Mesenchymal stem cell (in vitro differentiated cells and primary cell): ENCODE measurements around the gene HMGN3.

ENCODE experiments used
- DNase-seq: peaks from one replicate; pipeline ENCODE4 v3.0.0-alpha.2; 2013
- H2AFZ ChIP-seq: one replicate; pipeline ENCODE4 v1.6.1; 2013; ENCODE audit warnings: low read depth, mild to moderate bottlenecking, control low read depth, inconsistent platforms, low read length, moderate library complexity
- H2AK5ac ChIP-seq: 2 replicates; pipeline ENCODE4 v1.6.1; 2013; ENCODE audit warnings: low read length, moderate library complexity, mild to moderate bottlenecking, inconsistent platforms; ENCODE audit not compliant: severe bottlenecking
- H2BK120ac ChIP-seq: one replicate; pipeline ENCODE4 v1.6.1; 2013; ENCODE audit warnings: low read depth, mild to moderate bottlenecking, inconsistent platforms, low read length, moderate library complexity
- H2BK12ac ChIP-seq, 2 experiments: one replicate each; pipeline ENCODE4 v1.6.1; 2013; ENCODE audit warnings: inconsistent platforms in 2 of 2, low read length in 2 of 2, mild to moderate bottlenecking in 2 of 2, moderate library complexity in 2 of 2, control low read depth in 1 of 2
- H2BK15ac ChIP-seq: one replicate; pipeline ENCODE4 v1.6.1; 2013; ENCODE audit warnings: mild to moderate bottlenecking, low read depth, inconsistent platforms; ENCODE audit not compliant: poor library complexity, severe bottlenecking
- H2BK5ac ChIP-seq: 2 replicates; pipeline ENCODE4 v1.6.1; 2013; ENCODE audit warnings: low read depth, mild to moderate bottlenecking, low read length, control low read depth, inconsistent platforms; ENCODE audit not compliant: poor library complexity, severe bottlenecking
- H3K14ac ChIP-seq, 2 experiments: one replicate each; pipeline ENCODE4 v1.6.1; 2013; ENCODE audit warnings: inconsistent platforms in 2 of 2, low read length in 2 of 2, control low read depth in 1 of 2, mild to moderate bottlenecking in 1 of 2, moderate library complexity in 1 of 2
- H3K18ac ChIP-seq, 2 experiments: one replicate each; pipeline ENCODE4 v1.6.1; 2013; ENCODE audit warnings: inconsistent platforms in 2 of 2, low read length in 2 of 2, control low read depth in 1 of 2, low read depth in 1 of 2, mild to moderate bottlenecking in 1 of 2
- H3K23ac ChIP-seq, 2 experiments: one replicate each; pipeline ENCODE4 v1.6.1; 2013; ENCODE audit warnings: inconsistent platforms in 2 of 2, low read length in 2 of 2, mild to moderate bottlenecking in 2 of 2, moderate library complexity in 2 of 2, control low read depth in 1 of 2
- H3K27ac ChIP-seq: 2 replicates; pipeline ENCODE4 v1.5.1; 2013; ENCODE audit warnings: mild to moderate bottlenecking, moderate library complexity, low read length, control low read depth, inconsistent platforms; ENCODE audit not compliant: poor library complexity, severe bottlenecking
- H3K27me3 ChIP-seq, 2 experiments: 2 replicates each; pipeline versions ENCODE4 v1.6.1 to v1.7.0; 2013; ENCODE audit warnings: low read length in 2 of 2, mild to moderate bottlenecking in 2 of 2, moderate library complexity in 2 of 2, control low read depth in 1 of 2, inconsistent platforms in 1 of 2; ENCODE audit not compliant: control insufficient read depth in 1 of 2, insufficient read depth in 1 of 2
- H3K36me3 ChIP-seq, 2 experiments: 2 replicates each; pipeline versions ENCODE4 v1.6.1 to v1.7.0; 2013; ENCODE audit warnings: low read length in 2 of 2, control low read depth in 1 of 2, inconsistent platforms in 1 of 2, low read depth in 1 of 2, mild to moderate bottlenecking in 1 of 2; ENCODE audit not compliant: insufficient read depth in 2 of 2, control insufficient read depth in 1 of 2
- H3K4ac ChIP-seq, 2 experiments: one replicate each; pipeline ENCODE4 v1.6.1; 2013; ENCODE audit warnings: inconsistent platforms in 2 of 2, low read length in 2 of 2, mild to moderate bottlenecking in 2 of 2, moderate library complexity in 2 of 2, control low read depth in 1 of 2, low read depth in 1 of 2
- H3K4me1 ChIP-seq: 2 replicates; pipeline ENCODE4 v1.6.1; 2013; ENCODE audit warnings: low read depth, low read length, control low read depth; ENCODE audit not compliant: control insufficient read depth, insufficient read depth
- H3K4me2 ChIP-seq: 2 replicates; pipeline ENCODE4 v1.6.1; 2013; ENCODE audit warnings: low read length, mild to moderate bottlenecking, inconsistent platforms; ENCODE audit not compliant: poor library complexity, severe bottlenecking
- H3K4me3 ChIP-seq, 2 experiments: 2 replicates each; pipeline versions ENCODE4 v1.5.1 to v1.7.0; 2013; ENCODE audit warnings: low read length in 2 of 2, mild to moderate bottlenecking in 2 of 2, control low read depth in 1 of 2, low read depth in 1 of 2; ENCODE audit not compliant: insufficient read depth in 1 of 2
- H3K79me1 ChIP-seq: replicated peaks from 2 replicates; pipeline ENCODE4 v1.6.1; 2013; ENCODE audit warnings: mild to moderate bottlenecking, control low read depth, low read length, inconsistent platforms; ENCODE audit not compliant: poor library complexity, severe bottlenecking
- H3K9ac ChIP-seq: 2 replicates; pipeline ENCODE4 v1.7.0; 2013; ENCODE audit warnings: mild to moderate bottlenecking, low read length, moderate library complexity
- H3K9me3 ChIP-seq: 2 replicates; pipeline ENCODE4 v1.7.0; 2013; ENCODE audit warnings: mild to moderate bottlenecking, low read length; ENCODE audit not compliant: control insufficient read depth
- H4K8ac ChIP-seq: one replicate; pipeline ENCODE4 v1.6.1; 2013; ENCODE audit warnings: inconsistent platforms, mild to moderate bottlenecking, low read length, moderate library complexity
- H4K91ac ChIP-seq: one replicate; pipeline ENCODE4 v1.6.1; 2013; ENCODE audit warnings: mild to moderate bottlenecking, low read length, inconsistent platforms
- WGBS: methylation state at CpG from one replicate; pipeline ENCODE4 v1.1.7; 2013; ENCODE audit warnings: mixed read lengths; 5-methylcytosine and 5-hydroxymethylcytosine counted together

The HMGN3 gene

DNA sequence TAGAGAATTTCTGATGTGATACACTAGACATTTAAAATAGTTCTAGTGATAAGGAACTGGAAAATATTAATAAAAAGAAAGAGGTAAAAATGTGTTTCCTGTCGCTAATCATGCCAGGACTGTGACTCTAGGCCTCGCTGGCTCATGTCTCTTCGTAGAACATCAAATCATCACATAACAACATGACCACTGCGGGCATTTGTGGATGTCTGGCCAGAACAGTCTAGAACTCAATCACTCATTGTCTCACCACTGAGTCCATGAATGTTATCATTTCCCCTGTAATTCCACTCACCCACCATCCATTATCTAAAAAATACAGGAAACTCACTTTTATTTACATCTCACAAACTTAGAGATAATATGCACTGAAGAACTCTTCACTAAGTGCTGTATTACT, 3.4 kb downstream of the HMGN3 start:
- WGBS = 96% methylated on average over 4 of the region's 4 CpGs
- Histone ChIP-seq H3K79me1 (peaks cover 4% of the 10 kb centered on the region), H2AK5ac (no peak overlapping the region), H4K91ac (no peak overlapping the region), H3K4ac (no peak overlapping the region), H3K4me1 (no peaks in the 10 kb centered on the region), H3K23ac (no peak overlapping the region), H3K36me3 (no peaks in the 10 kb centered on the region), H2BK120ac (no peak overlapping the region), H2BK12ac (no peak overlapping the region), H3K14ac (no peak overlapping the region), H2AFZ (no peak overlapping the region), H2BK15ac (no peak overlapping the region), H3K18ac (no peak overlapping the region), H4K8ac (no peak overlapping the region), H3K9ac (no peak overlapping the region), H3K9me3 (no peaks in the 10 kb centered on the region), H3K27ac (no peak overlapping the region), H3K27me3 (no peaks in the 10 kb centered on the region), H2BK5ac (no peak overlapping the region), H3K4me3 (no peak overlapping the region), H3K4me2 (no peak overlapping the region)
- no peak for DNase-seq

DNA sequence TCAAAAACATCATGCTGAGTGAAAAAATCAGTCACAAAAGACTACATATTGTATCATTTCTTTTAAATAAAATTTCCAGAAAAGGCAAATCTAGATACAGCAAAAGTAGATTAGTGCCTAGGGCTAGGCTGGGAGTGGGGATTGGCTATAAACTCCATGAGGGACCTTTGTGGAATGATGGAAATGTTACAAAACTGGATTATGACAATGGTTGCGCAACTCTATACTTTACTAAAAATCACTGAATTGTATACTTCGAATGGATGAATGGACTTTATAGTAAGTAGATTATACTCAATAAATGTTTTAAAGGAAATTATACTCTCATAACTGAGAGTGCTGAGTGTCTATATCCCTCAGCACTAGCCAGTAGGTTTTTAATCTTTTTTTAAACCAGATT, 4.3 kb downstream of the HMGN3 start:
- Histone ChIP-seq H3K27me3 (no peaks in the 10 kb centered on the region), H2BK5ac (no peak overlapping the region), H3K27ac (no peak overlapping the region), H2AFZ (no peak overlapping the region), H3K4me1 (no peaks in the 10 kb centered on the region), H2BK15ac (no peak overlapping the region), H4K8ac (no peak overlapping the region), H3K18ac (no peak overlapping the region), H2AK5ac (no peak overlapping the region), H2BK120ac (no peak overlapping the region), H2BK12ac (no peak overlapping the region), H3K79me1 (peaks cover 6% of the 10 kb centered on the region), H3K36me3 (no peaks in the 10 kb centered on the region), H3K4me2 (no peak overlapping the region), H3K4me3 (no peak overlapping the region), H4K91ac (no peak overlapping the region), H3K14ac (no peak overlapping the region), H3K4ac (no peak overlapping the region), H3K23ac (no peak overlapping the region), H3K9me3 (no peaks in the 10 kb centered on the region), H3K9ac (no peak overlapping the region)
- no CpG with 5 or more reads among the region's 2 CpGs for WGBS
- DNase-seq = no peak

DNA sequence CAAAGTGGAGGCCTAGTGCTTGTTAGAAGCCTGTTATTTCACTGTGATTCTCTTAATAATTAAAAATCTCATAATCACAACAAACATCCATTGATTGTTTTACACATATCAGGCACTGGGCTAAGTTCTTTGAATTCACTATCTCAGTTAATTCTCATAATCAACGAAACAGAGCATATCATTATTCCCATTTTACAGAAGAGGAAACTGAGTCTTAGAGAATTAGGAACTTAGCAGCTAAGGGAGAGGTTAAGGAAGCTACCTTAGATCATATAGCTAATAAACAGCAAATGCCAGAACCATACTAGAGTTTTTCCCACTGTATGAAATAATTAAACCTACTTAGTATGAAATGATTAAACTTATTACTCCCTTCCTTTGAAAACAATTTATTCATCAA, 7.0 kb downstream of the HMGN3 start:
- H3K23ac ChIP-seq = no peak overlapping the region
- no peak overlapping the region for H3K27ac ChIP-seq
- no peaks in the 10 kb centered on the region for H3K9me3 ChIP-seq
- H3K27me3 ChIP-seq = no peaks in the 10 kb centered on the region
- H3K79me1 ChIP-seq = peaks cover 11% of the 10 kb centered on the region
- no peak overlapping the region for H2BK15ac ChIP-seq
- H4K8ac ChIP-seq = no peak overlapping the region
- H3K9ac ChIP-seq = no peak overlapping the region
- no peak overlapping the region for H3K18ac ChIP-seq
- no peak overlapping the region for H2AK5ac ChIP-seq
- H3K4me2 ChIP-seq = no peak overlapping the region
- H3K14ac ChIP-seq = no peak overlapping the region
- no peak for DNase-seq
- no peak overlapping the region for H2BK5ac ChIP-seq
- WGBS = no CpG with 5 or more reads among the region's 1 CpG
- no peak overlapping the region for H2BK120ac ChIP-seq
- H3K4me3 ChIP-seq = no peak overlapping the region
- H3K36me3 ChIP-seq = no peaks in the 10 kb centered on the region
- no peak overlapping the region for H2BK12ac ChIP-seq
- no peak overlapping the region for H3K4ac ChIP-seq
- H2AFZ ChIP-seq = no peak overlapping the region
- no peak overlapping the region for H4K91ac ChIP-seq
- H3K4me1 ChIP-seq = peaks cover 4% of the 10 kb centered on the region

DNA sequence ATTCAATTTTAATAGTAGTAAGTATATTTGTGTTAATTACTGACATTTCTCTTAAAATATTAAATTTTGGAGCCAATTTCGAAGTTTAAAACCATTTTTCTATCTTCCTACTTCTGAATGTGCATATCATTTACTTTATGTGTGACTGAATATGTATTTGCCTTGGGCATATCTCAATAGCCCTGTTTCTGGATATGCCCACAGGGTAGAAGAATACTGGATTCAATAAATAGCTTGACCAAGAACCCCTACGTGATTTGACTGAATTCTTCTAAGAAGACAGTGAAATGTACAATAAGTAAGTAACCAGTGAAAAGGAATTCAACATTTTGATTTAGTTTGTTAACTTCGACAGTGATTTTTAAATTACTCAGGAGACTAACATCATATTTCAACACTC, 7.8 kb downstream of the HMGN3 start:
- no peak overlapping the region for H3K14ac ChIP-seq
- H2AK5ac ChIP-seq = no peak overlapping the region
- no peak overlapping the region for H2AFZ ChIP-seq
- no peak overlapping the region for H2BK15ac ChIP-seq
- H3K79me1 ChIP-seq = peaks cover 9% of the 10 kb centered on the region
- H3K36me3 ChIP-seq = no peaks in the 10 kb centered on the region
- no peak overlapping the region for H4K8ac ChIP-seq
- no peak overlapping the region for H3K4me3 ChIP-seq
- H3K9ac ChIP-seq = no peak overlapping the region
- H3K27me3 ChIP-seq = no peaks in the 10 kb centered on the region
- no peak overlapping the region for H2BK5ac ChIP-seq
- no peak for DNase-seq
- H3K4me1 ChIP-seq = peaks cover 4% of the 10 kb centered on the region
- H3K4ac ChIP-seq = no peak overlapping the region
- H3K9me3 ChIP-seq = no peaks in the 10 kb centered on the region
- H3K18ac ChIP-seq = no peak overlapping the region
- no peak overlapping the region for H2BK12ac ChIP-seq
- no peak overlapping the region for H3K27ac ChIP-seq
- no peak overlapping the region for H4K91ac ChIP-seq
- WGBS = 100% methylated on average over 1 of the region's 3 CpGs
- H2BK120ac ChIP-seq = no peak overlapping the region
- no peak overlapping the region for H3K4me2 ChIP-seq
- H3K23ac ChIP-seq = no peak overlapping the region
